ENCODE results near the gene USP48.

DNA sequence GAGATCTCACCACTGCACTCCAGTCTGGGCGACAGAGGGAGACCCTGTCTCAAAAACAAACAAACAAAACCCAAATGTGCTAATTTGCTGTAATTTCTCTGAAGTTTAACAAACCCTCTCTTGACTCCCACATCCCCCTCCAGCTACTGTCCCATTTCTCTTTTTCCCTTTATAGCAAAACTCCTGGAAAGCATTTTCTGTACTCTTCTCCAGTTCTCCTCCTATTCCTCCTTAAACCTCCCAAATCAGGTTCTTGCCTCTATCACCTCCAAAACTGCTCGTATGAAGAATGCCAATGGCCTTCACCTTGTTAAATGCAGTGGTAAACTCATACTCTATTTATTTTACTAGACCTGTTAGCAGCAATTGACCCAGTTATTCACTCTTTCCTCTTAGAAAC lies 3.7 kb upstream of the USP48 start:
- TF ChIP-seq ZNF138 (tag by site-specific recombination; IDR thresholded peaks at IDR 0.05; ENCODE audit: borderline replicate concordance) (no peak), BCL11B (tag by site-specific recombination; IDR thresholded peaks at IDR 0.05; ENCODE audit: low read depth) (no peak)
- TF ChIP-seq, protein P1, sequence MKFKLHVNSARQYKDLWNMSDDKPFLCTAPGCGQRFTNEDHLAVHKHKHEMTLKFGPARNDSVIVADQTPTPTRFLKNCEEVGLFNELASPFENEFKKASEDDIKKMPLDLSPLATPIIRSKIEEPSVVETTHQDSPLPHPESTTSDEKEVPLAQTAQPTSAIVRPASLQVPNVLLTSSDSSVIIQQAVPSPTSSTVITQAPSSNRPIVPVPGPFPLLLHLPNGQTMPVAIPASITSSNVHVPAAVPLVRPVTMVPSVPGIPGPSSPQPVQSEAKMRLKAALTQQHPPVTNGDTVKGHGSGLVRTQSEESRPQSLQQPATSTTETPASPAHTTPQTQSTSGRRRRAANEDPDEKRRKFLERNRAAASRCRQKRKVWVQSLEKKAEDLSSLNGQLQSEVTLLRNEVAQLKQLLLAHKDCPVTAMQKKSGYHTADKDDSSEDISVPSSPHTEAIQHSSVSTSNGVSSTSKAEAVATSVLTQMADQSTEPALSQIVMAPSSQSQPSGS (tag by site-specific recombination; IDR thresholded peaks at IDR 0.05; ENCODE audit: low read depth), result no peak
- TF ChIP-seq, protein P2, sequence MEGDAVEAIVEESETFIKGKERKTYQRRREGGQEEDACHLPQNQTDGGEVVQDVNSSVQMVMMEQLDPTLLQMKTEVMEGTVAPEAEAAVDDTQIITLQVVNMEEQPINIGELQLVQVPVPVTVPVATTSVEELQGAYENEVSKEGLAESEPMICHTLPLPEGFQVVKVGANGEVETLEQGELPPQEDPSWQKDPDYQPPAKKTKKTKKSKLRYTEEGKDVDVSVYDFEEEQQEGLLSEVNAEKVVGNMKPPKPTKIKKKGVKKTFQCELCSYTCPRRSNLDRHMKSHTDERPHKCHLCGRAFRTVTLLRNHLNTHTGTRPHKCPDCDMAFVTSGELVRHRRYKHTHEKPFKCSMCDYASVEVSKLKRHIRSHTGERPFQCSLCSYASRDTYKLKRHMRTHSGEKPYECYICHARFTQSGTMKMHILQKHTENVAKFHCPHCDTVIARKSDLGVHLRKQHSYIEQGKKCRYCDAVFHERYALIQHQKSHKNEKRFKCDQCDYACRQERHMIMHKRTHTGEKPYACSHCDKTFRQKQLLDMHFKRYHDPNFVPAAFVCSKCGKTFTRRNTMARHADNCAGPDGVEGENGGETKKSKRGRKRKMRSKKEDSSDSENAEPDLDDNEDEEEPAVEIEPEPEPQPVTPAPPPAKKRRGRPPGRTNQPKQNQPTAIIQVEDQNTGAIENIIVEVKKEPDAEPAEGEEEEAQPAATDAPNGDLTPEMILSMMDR (tag by site-specific recombination; IDR thresholded peaks at IDR 0.05), result no peak
